OCI-LY3 (cell line): Measurements from ENCODE around the gene PRKCD.

ENCODE experiments used
- H2AFZ ChIP-seq: fragments of 200-600, 300-600 bp; shearing (Covaris generic); 2 replicates; pipeline ENCODE4 v1.6.0; 2014; ENCODE audit warnings: antibody characterized with exemption, low read depth, low read length
- H3K27ac ChIP-seq: fragments of 200-600, 300-600 bp; sonication (generic); 2 replicates; pipeline ENCODE4 v1.5.1; 2014; ENCODE audit warnings: mild to moderate bottlenecking, low read length, moderate library complexity, mixed read lengths
- H3K27me3 ChIP-seq: fragments of 200-600, 300-600 bp; sonication (generic); 2 replicates; pipeline ENCODE4 v1.6.1; 2014; ENCODE audit warnings: low read depth, low read length, mixed read lengths
- H3K36me3 ChIP-seq: fragments of 200-600, 300-600 bp; sonication (generic); replicated peaks from 2 replicates; pipeline ENCODE3; 2014; ENCODE audit warnings: low read depth, low read length, mixed read lengths
- H3K4me1 ChIP-seq: fragments of 300-600, 200-600 bp; sonication (generic); 2 replicates; pipeline ENCODE4 v1.6.1; 2014; ENCODE audit warnings: low read length, mixed read lengths
- H3K4me2 ChIP-seq: fragments of 200-600, 300-600 bp; sonication (generic); 2 replicates; pipeline ENCODE4 v1.6.1; 2014; ENCODE audit warnings: low read length, mixed read lengths
- H3K4me3 ChIP-seq: fragments of 300-600, 200-600 bp; sonication (generic); 2 replicates; pipeline ENCODE4 v1.5.1; 2014; ENCODE audit warnings: antibody characterized with exemption, mild to moderate bottlenecking, low read length, moderate library complexity
- H3K79me2 ChIP-seq: fragments of 300-600, 200-600 bp; shearing (Covaris generic); 2 replicates; pipeline ENCODE4 v1.6.1; 2014; ENCODE audit warnings: mild to moderate bottlenecking, low read length, mixed read lengths
- H3K9ac ChIP-seq: fragments of 300-600, 200-600 bp; shearing (Covaris generic); 2 replicates; pipeline ENCODE4 v1.6.0; 2014; ENCODE audit warnings: mild to moderate bottlenecking, low read length, moderate library complexity
- H3K9me3 ChIP-seq: fragments of 200-600, 300-600 bp; shearing (Covaris generic); 2 replicates; pipeline ENCODE4 v1.6.1; 2014; ENCODE audit warnings: low read length, mixed read lengths; ENCODE audit not compliant: insufficient read depth
- H4K20me1 ChIP-seq: fragments of 200-600, 300-600 bp; sonication (generic); 2 replicates; pipeline ENCODE4 v1.6.1; 2016; ENCODE audit warnings: low read length, mixed read lengths; ENCODE audit not compliant: insufficient read depth
- EZH2phosphoT487 ChIP-seq: fragments of 200-600 bp; shearing (Covaris generic); IDR thresholded peaks from 2 replicates; pipeline ENCODE4 v1.6.1; 2018; ENCODE audit warnings: antibody characterized with exemption, mixed run types, low read depth
- TF ChIP-seq, protein P1 (sequence below): fragments of 200-600, 300-600 bp; sonication (generic); IDR thresholded peaks from 2 replicates; pipeline ENCODE4 v1.5.1; 2014; ENCODE audit warnings: antibody characterized with exemption, low read length, low read depth

The PRKCD gene

DNA sequence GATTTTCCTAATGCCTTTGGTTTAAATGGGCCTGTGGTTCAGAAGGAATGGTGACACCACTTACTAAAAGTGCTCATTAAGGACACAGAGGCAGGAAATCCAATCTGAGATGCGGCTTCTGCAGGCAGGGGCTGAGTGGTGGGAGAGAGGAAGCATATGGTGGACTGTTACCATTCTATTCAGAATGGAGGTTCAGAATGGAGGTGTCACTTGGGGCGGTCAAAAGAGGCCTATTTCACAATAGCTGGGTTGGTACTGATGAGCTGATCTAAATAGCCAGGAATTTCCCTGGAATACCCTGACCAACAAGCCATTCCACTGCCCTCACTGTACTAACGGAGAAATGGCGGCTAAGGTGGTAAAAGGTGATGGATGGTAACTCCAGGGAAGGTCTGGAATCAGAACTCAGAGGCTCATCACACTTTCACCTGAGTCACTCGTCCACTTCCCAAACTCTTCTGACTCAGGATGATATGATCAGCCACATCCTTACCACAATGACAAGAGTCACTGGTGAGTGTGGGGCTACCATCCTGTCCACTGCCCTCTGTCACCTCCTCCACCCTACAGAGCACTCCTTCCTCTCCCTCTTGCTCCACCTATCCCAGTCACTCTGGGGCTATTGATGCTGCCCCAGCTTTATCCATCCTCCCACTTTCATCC is 46.5 kb upstream of the PRKCD start:
- TF ChIP-seq, protein P1, sequence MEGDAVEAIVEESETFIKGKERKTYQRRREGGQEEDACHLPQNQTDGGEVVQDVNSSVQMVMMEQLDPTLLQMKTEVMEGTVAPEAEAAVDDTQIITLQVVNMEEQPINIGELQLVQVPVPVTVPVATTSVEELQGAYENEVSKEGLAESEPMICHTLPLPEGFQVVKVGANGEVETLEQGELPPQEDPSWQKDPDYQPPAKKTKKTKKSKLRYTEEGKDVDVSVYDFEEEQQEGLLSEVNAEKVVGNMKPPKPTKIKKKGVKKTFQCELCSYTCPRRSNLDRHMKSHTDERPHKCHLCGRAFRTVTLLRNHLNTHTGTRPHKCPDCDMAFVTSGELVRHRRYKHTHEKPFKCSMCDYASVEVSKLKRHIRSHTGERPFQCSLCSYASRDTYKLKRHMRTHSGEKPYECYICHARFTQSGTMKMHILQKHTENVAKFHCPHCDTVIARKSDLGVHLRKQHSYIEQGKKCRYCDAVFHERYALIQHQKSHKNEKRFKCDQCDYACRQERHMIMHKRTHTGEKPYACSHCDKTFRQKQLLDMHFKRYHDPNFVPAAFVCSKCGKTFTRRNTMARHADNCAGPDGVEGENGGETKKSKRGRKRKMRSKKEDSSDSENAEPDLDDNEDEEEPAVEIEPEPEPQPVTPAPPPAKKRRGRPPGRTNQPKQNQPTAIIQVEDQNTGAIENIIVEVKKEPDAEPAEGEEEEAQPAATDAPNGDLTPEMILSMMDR = no peak
- no peak for TF ChIP-seq EZH2phosphoT487
- Histone ChIP-seq H3K9ac (no peak overlapping the region), H3K4me3 (no peak overlapping the region), H4K20me1 (no peaks in the 10 kb centered on the region), H3K79me2 (no peaks in the 10 kb centered on the region), H3K27me3 (no peaks in the 10 kb centered on the region), H2AFZ (no peak overlapping the region), H3K36me3 (peaks cover 45% of the 10 kb centered on the region), H3K9me3 (no peaks in the 10 kb centered on the region), H3K4me2 (no peak overlapping the region), H3K4me1 (no peaks in the 10 kb centered on the region), H3K27ac (no peak overlapping the region)

DNA sequence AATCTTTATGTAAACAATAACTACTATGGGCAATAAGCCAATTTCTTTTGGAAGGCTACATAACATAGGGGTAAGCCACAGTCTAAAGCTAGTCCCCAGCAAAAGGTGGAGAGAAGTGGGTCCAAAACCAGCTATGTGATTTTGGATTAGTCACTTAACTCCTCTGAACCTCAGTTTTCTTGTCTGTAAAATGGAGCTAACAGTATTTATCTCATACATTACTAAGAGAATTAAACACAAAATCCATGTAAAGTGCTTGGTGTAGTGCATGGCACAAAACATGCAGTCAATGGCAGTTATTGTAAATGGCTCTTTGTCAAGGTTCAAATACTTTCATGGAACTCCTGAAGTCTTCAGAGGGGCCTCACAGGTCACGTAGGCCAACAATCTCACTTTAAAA is 44.1 kb upstream of the PRKCD start:
- Histone ChIP-seq H3K4me3 (no peak overlapping the region), H3K79me2 (no peaks in the 10 kb centered on the region), H3K4me1 (no peaks in the 10 kb centered on the region), H3K27ac (no peak overlapping the region), H2AFZ (no peak overlapping the region), H3K9ac (no peak overlapping the region), H4K20me1 (no peaks in the 10 kb centered on the region), H3K27me3 (no peaks in the 10 kb centered on the region), H3K4me2 (no peak overlapping the region), H3K36me3 (peaks cover 55% of the 10 kb centered on the region), H3K9me3 (no peaks in the 10 kb centered on the region)
- TF ChIP-seq, protein P1 = no peak
- no peak for TF ChIP-seq EZH2phosphoT487

DNA sequence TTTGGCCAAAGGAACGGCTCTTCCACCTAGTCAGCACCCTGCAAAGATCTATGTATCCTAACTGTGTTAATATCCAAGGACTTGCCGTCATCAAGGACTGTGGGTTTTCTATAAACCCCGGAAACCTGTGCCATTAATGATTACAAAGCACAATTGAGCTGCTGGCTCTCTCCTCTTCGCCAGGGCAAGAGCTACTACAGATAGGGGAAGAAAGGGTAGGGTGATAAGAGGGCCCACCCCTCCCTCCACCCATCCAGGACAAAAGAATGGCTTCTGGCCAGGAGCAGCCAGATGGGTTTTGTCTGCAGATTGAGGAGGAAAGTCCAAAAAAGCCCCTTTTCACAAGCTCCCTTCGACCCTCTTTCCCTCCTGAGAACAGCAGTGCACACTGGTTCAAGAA is 40.7 kb upstream of the PRKCD start:
- Histone ChIP-seq H3K4me1 (no peaks in the 10 kb centered on the region), H2AFZ (no peak overlapping the region), H3K79me2 (no peaks in the 10 kb centered on the region), H3K4me3 (no peak overlapping the region), H3K27ac (no peak overlapping the region), H3K9me3 (no peaks in the 10 kb centered on the region), H3K27me3 (no peaks in the 10 kb centered on the region), H3K36me3 (peaks cover 78% of the 10 kb centered on the region), H3K9ac (no peak overlapping the region), H4K20me1 (no peaks in the 10 kb centered on the region), H3K4me2 (no peak overlapping the region)
- TF ChIP-seq EZH2phosphoT487 = no peak
- TF ChIP-seq, protein P1 = no peak

DNA sequence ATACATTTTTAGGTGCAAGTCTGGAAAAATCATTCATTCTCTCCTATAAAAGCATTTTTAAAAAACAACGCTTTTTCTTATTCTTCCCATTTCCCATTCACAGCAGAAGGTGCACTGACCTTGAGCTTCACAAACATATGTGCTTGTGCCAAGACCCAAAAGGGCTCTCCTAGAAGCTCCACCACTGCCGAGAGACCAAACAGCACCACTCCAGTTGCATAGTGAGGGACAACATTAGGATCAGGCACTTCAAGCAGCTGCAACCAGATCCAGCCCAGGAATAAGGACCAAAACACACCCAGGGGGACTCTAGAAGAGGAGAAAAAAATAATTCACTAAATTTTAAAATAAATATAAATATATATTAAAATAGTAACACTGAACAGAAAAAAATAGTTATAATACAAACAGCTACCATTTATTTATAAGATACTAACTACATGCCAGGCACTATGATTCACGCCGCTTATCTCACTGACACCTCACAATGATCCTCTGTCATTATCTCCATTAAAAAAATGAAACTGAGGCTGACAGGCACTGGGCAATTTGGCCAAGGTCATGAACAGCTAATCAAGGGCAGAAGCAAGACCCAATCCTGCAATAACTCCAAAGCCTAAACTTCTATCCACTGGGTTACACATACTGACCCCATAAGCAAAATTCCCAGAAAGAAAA is 38.6 kb upstream of the PRKCD start:
- Histone ChIP-seq H3K4me3 (no peak overlapping the region), H3K9ac (no peak overlapping the region), H4K20me1 (no peaks in the 10 kb centered on the region), H3K36me3 (peaks cover 73% of the 10 kb centered on the region), H3K27ac (no peak overlapping the region), H3K79me2 (no peaks in the 10 kb centered on the region), H3K4me1 (no peaks in the 10 kb centered on the region), H3K4me2 (no peak overlapping the region), H3K27me3 (no peaks in the 10 kb centered on the region), H3K9me3 (no peaks in the 10 kb centered on the region), H2AFZ (no peak overlapping the region)
- TF ChIP-seq EZH2phosphoT487 = no peak
